Loucy (cell line): ENCODE measurements around the gene VGLL1.

Source experiments
- H2AFZ ChIP-seq: fragments of 200-600 bp; sonication (generic); 2 replicates; pipeline ENCODE4 v1.6.0; 2016; ENCODE audit warnings: antibody characterized with exemption, mild to moderate bottlenecking, low read length, moderate library complexity
- H3F3A ChIP-seq: fragments of 200-600 bp; 2 replicates; pipeline ENCODE4 v1.6.0; 2016; ENCODE audit warnings: antibody characterized with exemption, low read depth, mild to moderate bottlenecking
- H3K27me3 ChIP-seq: fragments of 200-600 bp; sonication (generic); 2 replicates; pipeline ENCODE4 v1.6.1; 2014; ENCODE audit warnings: low read length, mild to moderate bottlenecking; ENCODE audit not compliant: insufficient read depth, poor library complexity, severe bottlenecking
- H3K36me3 ChIP-seq: fragments of 200-600 bp; sonication (generic); 2 replicates; pipeline ENCODE4 v1.6.1; 2016; ENCODE audit warnings: low read length; ENCODE audit not compliant: insufficient read depth
- H3K4me1 ChIP-seq: fragments of 200-600 bp; sonication (generic); 2 replicates; pipeline ENCODE4 v1.5.1; 2014; ENCODE audit warnings: low read length, mild to moderate bottlenecking; ENCODE audit not compliant: insufficient read depth, poor library complexity, severe bottlenecking
- H3K4me2 ChIP-seq: fragments of 200-600 bp; sonication (generic); 2 replicates; pipeline ENCODE4 v1.6.0; 2014; ENCODE audit warnings: antibody characterized with exemption, low read length, low read depth, mild to moderate bottlenecking; ENCODE audit not compliant: poor library complexity, severe bottlenecking
- H3K4me3 ChIP-seq: fragments of 200-600 bp; sonication (generic); 2 replicates; pipeline ENCODE4 v1.5.1; 2014; ENCODE audit warnings: low read length, mild to moderate bottlenecking, mixed read lengths; ENCODE audit not compliant: poor library complexity, severe bottlenecking
- H3K79me2 ChIP-seq: fragments of 200-600 bp; sonication (generic); 2 replicates; pipeline ENCODE4 v1.6.1; 2014; ENCODE audit warnings: low read length; ENCODE audit not compliant: insufficient read depth
- H3K9ac ChIP-seq: fragments of 200-600 bp; sonication (generic); 2 replicates; pipeline ENCODE4 v1.6.0; 2014; ENCODE audit warnings: mild to moderate bottlenecking, low read depth, low read length, moderate library complexity; ENCODE audit not compliant: poor library complexity, severe bottlenecking
- H3K9me2 ChIP-seq: fragments of 200-600 bp; sonication (generic); replicated peaks from 2 replicates; pipeline ENCODE4 v1.6.1; 2016; ENCODE audit warnings: low read depth, low read length, mixed read lengths
- H3K9me3 ChIP-seq: fragments of 200-600 bp; sonication (generic); 2 replicates; pipeline ENCODE4 v1.6.1; 2014; ENCODE audit warnings: mild to moderate bottlenecking, antibody characterized with exemption, low read length, low read depth; ENCODE audit not compliant: insufficient read depth
- H4K20me1 ChIP-seq: fragments of 200-600 bp; sonication (generic); 2 replicates; pipeline ENCODE4 v1.6.0; 2014; ENCODE audit warnings: antibody characterized with exemption, low read length, mild to moderate bottlenecking; ENCODE audit not compliant: insufficient read depth, poor library complexity, severe bottlenecking
- CTCF ChIP-seq: fragments of 200-600 bp; sonication (generic); conservative IDR thresholded peaks from 2 replicates; pipeline ENCODE4 v1.5.1; 2014; ENCODE audit warnings: mild to moderate bottlenecking, antibody characterized with exemption, low read length
- EZH2phosphoT487 ChIP-seq: fragments of 200-600 bp; IDR thresholded peaks from 2 replicates; pipeline ENCODE4 v1.6.1; 2018; ENCODE audit warnings: antibody characterized with exemption, mild to moderate bottlenecking, moderate library complexity, borderline replicate concordance

The VGLL1 gene

GRCh38 chrX:136491832-136492231 is 40.2 kb upstream of the VGLL1 start:
- Histone ChIP-seq H3K9ac (no peak overlapping the region), H3K4me2 (no peak overlapping the region), H2AFZ (no peak overlapping the region), H4K20me1 (no peaks in the 10 kb centered on the region), H3K4me3 (no peak overlapping the region), H3K79me2 (no peaks in the 10 kb centered on the region), H3K9me3 (no peaks in the 10 kb centered on the region), H3K4me1 (peaks cover 6% of the 10 kb centered on the region), H3K27me3 (no peaks in the 10 kb centered on the region), H3K36me3 (no peaks in the 10 kb centered on the region), H3K9me2 (no peaks in the 10 kb centered on the region), H3F3A (no peaks in the 10 kb centered on the region)
- 0 out of 2 replicates have a peak, but pooled peaks have one; percentile 16 for TF ChIP-seq CTCF
- TF ChIP-seq EZH2phosphoT487, result no peak

- Histone ChIP-seq H3K79me2 (peaks cover 4% of the 10 kb centered on the region), H2AFZ (no peak overlapping the region), H3K9me2 (no peaks in the 10 kb centered on the region), H3K27me3 (no peaks in the 10 kb centered on the region), H3K4me1 (peaks cover 6% of the 10 kb centered on the region), H3K4me3 (no peak overlapping the region), H3K36me3 (no peaks in the 10 kb centered on the region), H3K9me3 (no peaks in the 10 kb centered on the region), H4K20me1 (no peaks in the 10 kb centered on the region), H3F3A (no peaks in the 10 kb centered on the region; the same call in 1 of the 2 replicates), H3K4me2 (no peak overlapping the region), H3K9ac (no peak overlapping the region)
- no peak for TF ChIP-seq EZH2phosphoT487
Observed at GRCh38 chrX:136493011-136493410, 39.0 kb upstream of the VGLL1 start.

GRCh38 chrX:136495043-136495442 is 37.0 kb upstream of the VGLL1 start:
- Histone ChIP-seq H2AFZ (no peak overlapping the region), H3K79me2 (peaks cover 23% of the 10 kb centered on the region), H3K4me1 (peaks cover 19% of the 10 kb centered on the region), H4K20me1 (peaks cover 11% of the 10 kb centered on the region), H3K9me3 (no peaks in the 10 kb centered on the region), H3K9me2 (no peaks in the 10 kb centered on the region), H3K9ac (no peak overlapping the region), H3K4me3 (no peak overlapping the region), H3K27me3 (no peaks in the 10 kb centered on the region), H3K36me3 (no peaks in the 10 kb centered on the region), H3K4me2 (no peak overlapping the region), H3F3A (no peaks in the 10 kb centered on the region; the same call in 1 of the 2 replicates)
- TF ChIP-seq CTCF, result no peak
- no peak for TF ChIP-seq EZH2phosphoT487

GRCh38 chrX:136496186-136496763 is 35.7 kb upstream of the VGLL1 start:
- Histone ChIP-seq H3K27me3 (no peaks in the 10 kb centered on the region), H2AFZ (peak overlapping the region; percentile 92), H3K79me2 (peaks cover 31% of the 10 kb centered on the region)

More at GRCh38 chrX:136496186-136496763, 35.7 kb upstream of the VGLL1 start:
- Histone ChIP-seq H3K4me3 (peak overlapping the region; percentile 93), H3F3A (no peaks in the 10 kb centered on the region; the same call in 1 of the 2 replicates), H3K9me3 (no peaks in the 10 kb centered on the region), H3K9me2 (no peaks in the 10 kb centered on the region), H3K36me3 (peaks cover 6% of the 10 kb centered on the region; the same call in 1 of the 2 replicates), H3K4me2 (peak overlapping the region; percentile 94), H3K9ac (peak overlapping the region; percentile 95), H3K4me1 (peaks cover 19% of the 10 kb centered on the region), H4K20me1 (peaks cover 11% of the 10 kb centered on the region)
- TF ChIP-seq EZH2phosphoT487 (no peak), CTCF (no peak)
